DMS53 (cell line): ENCODE measurements around the gene GLT1D1.

Experiments used
- DNase-seq: peaks from one replicate; lab custom pipeline; 2025; lab: John Stamatoyannopoulos, UW

The GLT1D1 gene

GRCh38 chr12:128856035-128856790, 2.9 kb downstream of the GLT1D1 start:
- no peak for DNase-seq

DNA sequence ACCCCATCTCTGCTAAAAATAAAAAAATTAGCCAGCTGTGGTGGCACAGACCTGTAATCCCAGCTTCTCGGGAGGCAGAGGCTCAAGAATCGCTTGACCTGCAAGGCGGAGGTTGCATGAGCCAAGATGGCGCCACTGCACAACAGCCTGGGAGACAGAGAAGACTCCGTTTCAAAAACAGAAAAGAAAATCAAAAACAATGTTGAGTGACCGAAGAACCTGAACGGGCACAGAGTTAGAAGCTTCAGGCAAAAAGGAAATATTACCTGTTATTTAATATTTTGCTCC, 3.5 kb downstream of the GLT1D1 start:
- no peak for DNase-seq

DNA sequence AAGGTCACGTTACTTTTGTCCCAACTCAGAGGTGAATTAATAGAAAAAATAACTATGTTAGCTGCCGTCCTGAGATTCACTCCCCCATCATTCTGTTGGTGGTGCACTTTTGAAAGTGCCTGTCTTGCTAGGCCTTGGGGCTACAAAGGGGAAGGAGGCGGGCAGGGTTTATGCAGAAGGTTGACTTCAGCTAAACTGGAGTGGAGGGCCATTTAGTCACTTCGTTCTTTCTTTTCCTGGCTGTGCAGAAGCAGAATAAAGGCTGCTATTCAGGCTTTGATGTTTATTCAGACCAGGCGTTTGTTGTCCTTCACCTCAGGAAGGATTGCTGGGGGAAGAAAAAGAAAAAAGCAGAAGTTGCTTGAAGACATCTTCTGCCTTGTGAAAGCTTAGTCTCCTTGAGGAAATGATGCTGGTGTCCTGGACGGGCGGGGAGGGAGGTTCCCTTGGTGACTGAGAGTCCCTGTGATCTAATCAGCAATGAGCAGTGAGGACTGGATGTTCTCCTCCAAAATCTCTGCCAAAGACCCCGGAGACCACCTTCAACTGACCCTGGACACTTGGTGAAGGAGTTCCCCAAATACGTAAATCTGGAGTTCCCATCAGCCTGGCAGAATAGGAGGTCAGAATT, 4.0 kb downstream of the GLT1D1 start:
- DNase-seq = no peak

DNA sequence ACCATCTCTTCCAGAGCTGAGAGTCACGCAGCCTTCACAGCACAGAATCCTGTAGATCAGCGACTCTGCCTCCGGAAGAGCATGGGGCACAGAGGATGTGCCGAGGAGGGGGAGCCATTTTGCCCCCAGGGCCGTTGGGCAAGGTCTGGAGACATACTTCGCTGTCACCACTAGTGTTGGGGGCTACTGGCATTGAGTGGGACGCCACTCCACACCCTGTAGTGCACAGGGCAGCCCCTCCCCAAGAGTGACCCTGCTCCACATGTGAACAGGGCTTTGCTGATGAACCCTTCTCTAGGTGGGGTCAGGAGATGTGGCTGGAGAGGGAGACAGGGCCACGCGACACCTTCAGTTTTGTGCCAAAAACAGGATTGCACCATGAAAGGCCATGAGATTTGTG, 6.0 kb downstream of the GLT1D1 start:
- DNase-seq = no peak

DNA sequence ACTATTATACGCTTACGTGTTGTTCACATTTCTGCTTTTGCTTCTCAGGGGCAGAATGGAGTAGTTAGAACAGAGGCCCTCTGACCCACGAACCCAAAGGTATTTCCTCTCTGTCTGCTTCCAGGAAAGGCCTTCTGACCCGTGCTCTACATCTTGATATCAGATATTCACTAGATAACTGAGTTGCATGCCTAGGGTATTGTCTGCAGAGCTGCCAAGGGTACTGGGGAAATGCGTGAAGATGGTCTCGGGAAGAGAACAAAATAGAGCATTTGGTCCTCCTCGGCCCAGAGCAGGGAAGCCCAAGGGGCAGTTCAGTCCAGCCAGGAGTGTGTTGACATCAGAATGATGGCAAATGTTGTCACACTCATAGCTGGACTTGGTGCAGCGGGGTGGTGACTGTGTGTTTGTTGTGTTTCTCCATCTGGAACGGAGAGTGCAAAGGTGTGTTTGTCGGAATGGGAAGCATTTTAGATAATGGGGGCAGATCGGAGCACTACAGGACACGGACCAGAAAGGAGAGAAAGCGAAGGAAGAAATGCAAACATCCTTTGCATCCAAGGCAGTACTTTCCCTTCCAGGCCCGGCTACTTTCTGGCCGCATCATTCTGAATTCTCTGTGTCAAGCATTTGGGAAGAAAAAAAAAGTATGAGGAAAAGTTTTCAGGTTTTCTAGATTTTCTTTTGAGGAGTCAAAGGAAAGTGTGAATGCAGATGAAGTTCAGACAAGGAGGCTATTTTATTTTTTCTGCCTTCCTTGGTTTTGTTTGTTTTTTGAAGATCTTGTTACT, 8.1 kb downstream of the GLT1D1 start:
- no peak for DNase-seq

DNA sequence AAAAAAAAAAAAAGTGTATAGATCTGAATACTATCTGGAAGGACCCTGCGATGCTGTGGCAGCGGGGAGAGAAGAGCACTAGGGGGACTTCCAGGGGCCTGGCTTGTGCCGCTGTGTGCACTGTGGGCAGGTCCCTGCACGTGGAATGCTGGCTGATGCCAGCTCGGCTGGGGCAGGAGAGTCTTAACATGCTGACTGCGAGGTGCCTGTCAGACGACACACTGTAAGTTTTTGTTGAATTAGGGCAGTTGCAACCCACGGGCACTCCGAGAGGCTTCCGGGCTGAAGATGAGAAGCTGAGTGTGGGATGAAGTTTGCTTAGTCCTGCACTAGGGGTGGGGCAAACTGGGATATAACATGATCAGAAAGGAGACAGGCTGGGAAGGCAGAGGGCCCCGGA, 10.7 kb downstream of the GLT1D1 start:
- DNase-seq = no peak

GRCh38 chr12:128864516-128865186, 11.4 kb downstream of the GLT1D1 start:
- no peak for DNase-seq

- no peak for DNase-seq
These were observed 14.2 kb downstream of the GLT1D1 start for GRCh38 chr12:128867466-128867865.

DNA sequence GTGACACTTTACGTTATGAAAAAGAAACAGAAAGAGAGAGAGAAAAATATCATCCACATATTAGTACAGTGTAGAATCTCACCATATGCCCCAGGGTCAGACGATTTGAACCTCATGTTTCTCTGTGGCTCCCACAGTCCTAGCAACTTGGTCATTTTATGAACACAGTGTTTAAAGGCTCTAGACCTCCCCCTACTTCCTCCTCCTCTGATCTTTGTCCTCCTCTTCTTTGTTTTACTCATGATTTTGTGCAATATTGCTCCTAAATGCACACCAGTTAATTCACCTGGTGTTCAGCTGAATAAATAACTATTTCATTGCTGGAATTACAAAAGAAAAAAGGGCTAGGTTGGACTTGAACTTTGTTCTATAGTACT, 18.2 kb downstream of the GLT1D1 start:
- no peak for DNase-seq

DNA sequence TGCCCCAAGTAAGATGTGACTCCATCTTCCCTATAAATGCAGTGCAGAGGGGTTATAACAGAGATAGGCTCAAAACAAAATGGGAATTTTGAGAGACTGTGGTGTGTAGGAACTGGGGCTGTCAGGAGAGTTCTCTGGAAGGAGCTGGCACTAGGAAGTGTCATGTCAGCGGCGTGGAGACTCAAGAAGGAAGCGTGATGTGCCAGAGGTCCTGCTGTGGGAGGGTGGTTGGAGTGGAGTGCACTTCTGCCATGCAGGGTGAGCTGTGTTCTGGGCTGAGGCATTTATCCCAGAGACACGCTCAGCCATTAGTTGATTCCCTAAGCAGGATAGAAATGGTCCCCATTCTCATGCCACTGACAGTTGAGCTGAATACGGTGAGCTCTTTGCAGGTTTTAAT, 19.0 kb downstream of the GLT1D1 start:
- no peak for DNase-seq

GRCh38 chr12:128876559-128876958, 23.3 kb downstream of the GLT1D1 start:
- DNase-seq = no peak

GRCh38 chr12:128879898-128880764, 26.9 kb downstream of the GLT1D1 start:
- DNase-seq = no peak

DNA sequence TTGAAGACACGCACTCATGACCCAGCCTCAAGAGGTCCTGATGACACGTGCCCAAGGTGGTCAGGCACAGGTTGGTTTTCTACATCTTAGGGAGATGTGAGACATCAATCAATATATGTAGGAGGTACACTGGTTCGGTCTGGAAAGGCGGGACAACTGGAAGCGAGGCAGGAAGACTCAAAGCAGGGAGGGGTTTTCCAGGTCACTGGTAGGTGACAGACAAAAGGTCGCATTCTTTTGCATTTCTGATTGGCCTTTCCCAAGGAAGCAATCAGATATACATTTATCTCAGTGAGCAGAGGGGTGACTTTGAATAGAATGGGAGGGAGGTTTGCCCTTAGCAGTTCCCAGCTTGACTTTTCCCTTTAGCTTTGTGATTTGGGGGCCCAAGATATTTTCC, 38.6 kb downstream of the GLT1D1 start:
- no peak for DNase-seq

DNA sequence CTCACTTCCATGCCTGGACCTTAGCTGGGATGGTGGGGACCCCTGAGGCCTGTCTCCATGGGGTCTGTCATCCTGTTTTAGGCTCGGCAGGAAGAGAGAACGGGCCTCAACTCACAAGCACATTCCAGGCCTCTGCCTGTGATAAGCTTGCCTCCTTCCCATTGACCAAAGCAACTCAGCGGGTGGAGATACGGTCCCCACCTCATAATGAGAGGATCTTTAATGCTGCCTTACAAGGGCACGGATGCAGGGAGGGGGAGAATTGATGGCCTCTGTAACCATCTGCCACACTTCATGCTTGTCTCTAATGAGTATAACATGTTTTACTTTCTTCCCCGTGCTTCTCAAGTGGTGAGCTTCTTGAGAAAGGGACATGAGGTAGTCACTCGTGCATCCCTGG, 50.0 kb downstream of the GLT1D1 start:
- DNase-seq = no peak

DNA sequence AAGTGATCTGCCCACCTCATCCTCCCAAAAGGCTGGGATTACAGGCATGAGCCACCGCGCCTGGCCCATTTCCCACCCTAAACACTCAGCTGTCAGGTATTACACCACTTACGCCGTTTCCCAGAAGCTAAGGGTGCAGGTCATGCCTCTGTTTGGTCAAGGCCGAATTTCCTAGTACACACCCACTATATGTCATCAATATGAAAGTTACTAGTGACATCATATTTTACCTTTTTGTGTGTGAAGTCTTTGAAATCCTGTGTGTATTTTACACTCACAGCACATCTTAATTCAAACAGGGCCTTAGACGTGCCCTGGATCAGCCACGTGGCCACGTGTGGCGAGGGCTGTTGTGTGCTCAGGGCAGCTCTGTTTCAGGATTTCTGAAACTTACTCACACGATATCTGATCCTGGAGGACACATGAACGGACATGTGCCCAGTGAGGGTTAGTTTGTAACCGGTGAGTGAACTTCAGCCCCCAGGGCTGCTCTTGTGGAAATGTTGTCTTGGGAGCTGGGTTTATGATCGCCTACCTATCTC, 51.8 kb downstream of the GLT1D1 start:
- no peak for DNase-seq

DNA sequence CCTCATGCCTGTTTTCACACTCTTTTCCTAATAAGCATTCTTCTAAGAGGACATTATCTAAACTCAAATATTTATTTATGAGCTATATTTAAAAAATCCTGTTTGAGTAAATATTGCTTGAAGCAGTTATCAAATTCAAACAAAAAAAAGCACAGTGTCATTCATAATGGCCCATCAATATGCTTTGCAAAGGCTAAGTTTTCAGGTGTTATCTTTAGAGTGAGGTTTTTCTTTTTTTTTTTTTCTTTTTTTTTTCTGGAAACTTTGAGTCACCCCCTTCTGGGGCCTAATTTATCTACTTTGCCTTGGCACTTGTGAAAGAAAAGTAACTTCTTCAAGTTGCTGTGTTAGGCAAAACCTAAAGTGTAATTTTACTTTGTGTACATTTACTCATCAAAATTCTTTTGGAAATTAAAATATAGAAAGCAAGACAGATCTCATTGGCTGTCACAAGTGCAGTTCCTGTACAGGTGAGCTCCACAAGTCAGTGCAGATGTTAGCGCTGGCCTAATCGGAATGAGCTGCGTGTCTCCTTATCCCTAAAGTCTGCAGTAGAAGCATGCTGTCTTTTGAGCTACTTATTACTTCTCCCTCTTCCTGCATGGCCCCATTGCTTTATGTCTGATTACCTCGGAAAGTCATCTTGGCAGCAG, 53.3 kb downstream of the GLT1D1 start:
- DNase-seq = no peak

- DNase-seq = no peak
These were observed 55.0 kb downstream of the GLT1D1 start for GRCh38 chr12:128908254-128908653.

DNA sequence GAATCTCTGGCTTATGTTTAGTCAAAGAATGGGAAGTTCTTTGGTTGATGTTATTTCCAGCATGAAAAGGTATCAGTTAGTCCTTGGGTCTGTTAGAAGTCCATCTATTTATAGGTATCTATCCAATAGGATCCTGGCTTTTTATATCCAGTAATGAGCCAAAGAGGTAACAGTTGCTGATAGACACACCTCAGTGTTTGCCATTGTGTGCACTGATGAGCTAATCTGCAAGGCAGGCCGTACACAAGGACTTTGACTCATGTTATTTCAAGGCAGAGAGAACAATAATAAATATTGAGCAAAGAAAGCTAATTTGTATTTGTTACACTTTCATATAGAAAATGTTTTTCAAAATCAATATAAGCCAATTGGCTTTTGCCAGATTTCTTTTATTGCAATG, 56.4 kb downstream of the GLT1D1 start:
- no peak for DNase-seq

GRCh38 chr12:128910629-128911028, 57.4 kb downstream of the GLT1D1 start:
- no peak for DNase-seq

GRCh38 chr12:128911861-128912260, 58.6 kb downstream of the GLT1D1 start:
- DNase-seq = no peak
